GM11168 (cell line): ENCODE results near the gene NMUR1.
"Not testable (repeated sequence)": the region's sequence is repeated elsewhere in the genome, so short reads cannot be mapped to it uniquely, and the experiment has no call there.

Experiments
- in situ Hi-C: fragments of 300-500 bp; cut with MboI; formaldehyde crosslinking; loops from one replicate; pipeline ENCODE4 v1.12.0; 2022; ENCODE audit warnings: low sequenced_read_pairs; ENCODE audit not compliant: unreplicated experiment

NMUR1 gene, protein sequence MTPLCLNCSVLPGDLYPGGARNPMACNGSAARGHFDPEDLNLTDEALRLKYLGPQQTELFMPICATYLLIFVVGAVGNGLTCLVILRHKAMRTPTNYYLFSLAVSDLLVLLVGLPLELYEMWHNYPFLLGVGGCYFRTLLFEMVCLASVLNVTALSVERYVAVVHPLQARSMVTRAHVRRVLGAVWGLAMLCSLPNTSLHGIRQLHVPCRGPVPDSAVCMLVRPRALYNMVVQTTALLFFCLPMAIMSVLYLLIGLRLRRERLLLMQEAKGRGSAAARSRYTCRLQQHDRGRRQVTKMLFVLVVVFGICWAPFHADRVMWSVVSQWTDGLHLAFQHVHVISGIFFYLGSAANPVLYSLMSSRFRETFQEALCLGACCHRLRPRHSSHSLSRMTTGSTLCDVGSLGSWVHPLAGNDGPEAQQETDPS

DNA sequence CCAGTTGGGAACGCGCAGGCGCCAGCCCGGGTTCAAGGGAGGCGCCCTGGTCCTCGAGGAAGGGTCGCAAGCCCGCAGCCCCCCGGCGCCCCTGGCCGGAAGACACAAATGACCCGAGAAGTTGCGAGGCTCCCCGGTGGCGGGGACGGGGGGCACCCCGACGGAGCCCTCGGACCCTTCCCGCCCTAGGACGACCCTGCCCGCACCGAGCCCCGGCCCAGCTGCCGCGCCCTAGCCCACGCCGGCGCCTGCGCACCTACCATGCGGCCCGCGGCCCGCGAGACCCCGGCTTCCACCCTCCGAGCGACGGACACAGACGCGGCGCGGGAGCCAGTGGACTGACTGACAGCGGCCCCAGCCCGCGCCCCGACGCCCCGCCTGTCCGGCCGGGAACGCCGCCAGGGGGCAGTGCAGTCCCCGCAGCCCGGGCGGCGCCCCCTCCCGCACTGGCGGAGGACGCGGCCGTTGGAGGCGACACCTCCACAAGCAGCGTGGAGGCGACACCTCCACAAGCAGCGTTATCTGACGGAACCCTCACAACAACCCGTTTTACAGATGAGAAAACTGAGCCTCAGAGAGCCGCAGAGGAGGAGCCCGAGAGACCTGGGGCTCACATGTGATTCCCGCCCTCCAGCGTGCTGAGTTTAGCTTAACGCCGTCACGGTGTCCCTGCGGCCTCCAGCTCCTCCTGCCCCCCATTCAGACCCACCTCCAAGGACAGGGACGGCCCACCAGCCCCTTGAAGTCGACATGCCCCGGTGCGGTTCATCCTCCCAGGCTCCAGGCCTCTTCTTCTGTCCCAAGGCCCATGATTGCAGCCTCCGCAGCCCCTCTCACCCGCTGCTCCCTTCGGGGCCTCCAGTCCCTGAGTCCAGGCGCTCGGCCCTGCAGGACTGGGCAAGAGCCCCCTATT, at the start of gene NMUR1:
TSS of gene NMUR1 (minus strand) at position 347 of the 913 bp plus-strand sequence. CDS start at position 263, 84 bp downstream.
- in situ Hi-C loops, result no loop called here

DNA sequence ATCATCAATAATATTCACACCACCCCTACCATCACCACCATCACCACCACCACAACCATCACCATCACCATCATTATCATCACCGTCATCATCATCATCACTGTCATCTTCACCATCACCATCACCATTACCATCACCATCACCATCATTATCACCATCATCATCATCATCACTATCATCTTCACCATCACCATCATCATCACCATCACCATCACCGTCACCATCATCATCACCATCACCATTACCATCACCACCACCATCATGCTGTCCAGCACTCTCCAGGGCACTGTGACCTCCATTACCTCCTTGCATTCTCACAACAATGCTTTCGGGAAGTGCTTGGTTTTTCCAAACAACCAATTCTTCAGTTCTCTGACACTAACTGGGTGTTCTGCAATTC, 49.3 kb upstream of the NMUR1 start:
- in situ Hi-C loops, result no loop called here

DNA sequence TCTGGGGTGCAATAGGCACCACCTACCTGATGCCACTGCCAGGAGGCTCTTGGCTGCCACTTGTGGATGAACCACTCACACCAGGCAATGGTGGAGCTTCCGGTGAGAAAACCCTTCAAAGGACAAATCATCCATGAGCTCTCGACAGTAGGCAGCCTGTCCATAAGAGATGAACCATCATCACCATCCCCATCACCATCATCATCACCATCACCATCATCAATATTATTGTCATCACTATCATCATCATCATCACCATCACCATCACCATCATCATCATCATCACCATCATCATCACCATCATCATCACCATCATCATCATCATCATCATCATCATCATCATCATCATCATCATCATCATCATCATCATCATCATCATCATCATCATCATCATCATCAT, 48.4 kb upstream of the NMUR1 start:
- in situ Hi-C loops, result not testable (repeated sequence)

DNA sequence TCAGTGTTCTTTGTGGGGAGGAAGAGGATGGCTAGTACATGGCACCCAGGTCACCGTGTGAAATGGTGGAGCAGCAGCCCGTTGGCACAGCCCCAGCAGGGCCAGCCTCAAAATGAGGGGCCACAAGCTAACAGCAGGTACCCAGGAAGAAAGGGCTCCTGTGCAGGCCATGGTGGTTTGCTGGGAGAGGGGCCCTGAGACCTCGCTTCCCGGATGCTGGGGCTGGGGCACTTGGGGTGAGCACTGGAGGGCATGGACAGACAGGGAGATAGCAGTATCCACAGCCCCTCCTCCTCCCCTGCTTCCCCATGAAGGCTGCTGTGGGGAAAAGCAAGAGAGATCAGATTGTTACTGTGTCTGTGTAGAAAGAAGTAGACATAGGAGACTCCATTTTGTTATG, 46.2 kb upstream of the NMUR1 start:
- in situ Hi-C loops, result no loop called here

DNA sequence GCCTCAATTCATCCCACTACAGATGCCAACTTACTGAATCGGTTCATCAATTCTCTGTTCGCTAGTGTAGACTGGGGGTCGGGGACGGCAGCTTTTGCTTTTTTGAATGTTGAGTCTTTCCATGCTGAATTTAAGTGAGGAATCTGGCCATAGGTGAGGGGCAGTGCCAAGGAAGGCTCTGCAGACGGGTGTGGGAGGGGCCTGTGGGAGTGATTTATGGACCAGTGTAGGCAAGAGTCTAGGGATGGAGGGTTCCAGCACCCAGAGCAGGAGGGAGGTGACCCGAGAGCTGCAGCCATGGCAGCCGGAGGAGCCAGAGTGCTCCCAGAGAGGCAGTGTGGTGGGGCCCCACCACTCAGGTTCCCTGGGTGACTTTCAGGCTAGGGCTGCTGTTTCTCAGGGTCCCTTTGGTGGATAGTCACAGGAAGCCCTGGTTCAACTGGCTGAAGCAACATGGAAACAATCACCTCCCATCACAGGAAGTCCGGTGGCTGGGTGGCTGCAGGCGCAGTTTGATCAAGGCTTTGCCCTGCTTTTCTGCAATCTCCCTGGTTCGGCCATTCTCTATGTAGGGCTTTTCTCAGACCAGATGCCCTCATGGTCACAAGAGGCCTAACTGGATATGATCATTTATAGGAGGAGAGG, 45.5 kb upstream of the NMUR1 start:
- in situ Hi-C loops, result no loop called here

DNA sequence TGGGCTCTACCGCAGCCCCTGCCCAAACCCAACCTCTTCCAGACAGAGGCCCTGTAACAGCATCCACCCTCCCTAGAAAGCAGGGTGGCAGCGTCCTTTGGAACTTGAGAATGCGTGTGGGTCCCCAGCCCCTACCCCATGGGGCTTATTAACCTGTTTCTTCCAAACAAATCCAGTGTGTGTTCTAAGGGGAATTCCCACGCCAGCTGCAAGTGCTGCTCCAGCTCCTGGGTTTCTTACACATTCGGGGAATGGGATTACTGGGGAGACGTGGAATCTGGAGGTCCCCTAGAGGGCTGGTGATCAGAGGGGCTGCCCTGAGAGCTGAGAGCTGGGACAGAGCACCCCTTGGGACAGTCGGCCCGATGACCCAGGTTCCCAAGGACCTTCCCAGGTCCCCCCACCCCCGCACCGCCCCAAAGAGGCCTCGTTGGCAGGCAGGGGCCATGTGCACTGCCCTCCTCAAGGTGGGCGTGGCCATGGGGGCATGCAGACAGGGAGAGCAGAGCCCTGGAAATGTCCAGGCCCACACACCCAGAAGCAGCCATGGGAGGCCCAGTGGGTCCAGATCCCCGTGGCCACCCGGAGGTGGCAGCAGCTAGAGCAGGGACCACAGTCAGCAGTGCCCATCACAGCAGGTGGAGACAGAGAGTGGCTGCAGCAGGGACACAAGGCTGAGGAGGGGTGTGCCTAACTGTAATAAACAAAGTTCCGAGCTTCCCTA, 43.6 kb upstream of the NMUR1 start:
- in situ Hi-C loops, result no loop called here

DNA sequence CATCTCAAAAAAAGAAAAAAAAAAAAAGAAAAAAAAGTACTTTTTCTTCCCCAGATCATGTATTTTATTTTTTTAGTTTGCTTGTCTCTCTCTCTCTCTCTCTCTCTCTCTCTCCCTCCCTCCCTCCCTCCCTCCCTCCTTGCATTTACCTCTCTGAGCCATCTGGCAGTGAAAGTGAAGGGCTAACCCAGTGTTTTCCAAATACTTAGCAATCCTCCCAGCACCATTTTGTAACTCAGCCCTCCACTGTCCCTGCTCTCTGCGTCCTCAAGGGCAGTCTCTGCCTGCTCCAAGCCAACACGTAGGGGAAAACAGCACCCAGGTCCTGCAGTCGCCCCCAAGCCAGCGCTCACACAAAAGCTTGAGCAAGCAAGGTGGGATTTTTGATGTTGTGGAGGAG, 42.9 kb upstream of the NMUR1 start:
- in situ Hi-C loops, result no loop called here

DNA sequence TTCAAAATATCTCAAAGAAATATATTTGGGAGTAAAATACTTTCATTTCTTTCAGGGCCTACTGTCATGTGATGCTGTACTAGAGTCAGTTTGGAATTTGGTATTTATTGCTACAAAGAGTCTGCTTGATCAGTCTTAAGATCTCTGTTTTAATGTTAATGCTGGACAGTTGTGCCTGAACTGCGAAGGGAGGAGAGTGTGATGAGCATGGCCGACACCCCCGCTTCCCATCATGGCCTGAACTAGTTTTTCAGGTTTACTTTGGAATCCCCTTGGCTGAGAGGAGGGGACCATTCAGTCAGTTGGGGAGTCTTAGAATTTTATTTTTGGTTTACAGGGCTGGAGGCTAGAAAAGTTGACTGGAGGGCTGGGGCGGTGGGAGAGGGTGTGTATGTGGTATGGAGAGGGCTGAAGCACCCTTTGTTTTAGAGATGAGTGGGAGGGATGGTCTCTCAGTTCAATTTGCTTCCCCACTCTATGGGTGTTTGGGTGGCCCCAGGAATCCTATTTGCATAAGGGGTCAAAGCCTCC, 41.5 kb upstream of the NMUR1 start:
- in situ Hi-C loops, result no loop called here

DNA sequence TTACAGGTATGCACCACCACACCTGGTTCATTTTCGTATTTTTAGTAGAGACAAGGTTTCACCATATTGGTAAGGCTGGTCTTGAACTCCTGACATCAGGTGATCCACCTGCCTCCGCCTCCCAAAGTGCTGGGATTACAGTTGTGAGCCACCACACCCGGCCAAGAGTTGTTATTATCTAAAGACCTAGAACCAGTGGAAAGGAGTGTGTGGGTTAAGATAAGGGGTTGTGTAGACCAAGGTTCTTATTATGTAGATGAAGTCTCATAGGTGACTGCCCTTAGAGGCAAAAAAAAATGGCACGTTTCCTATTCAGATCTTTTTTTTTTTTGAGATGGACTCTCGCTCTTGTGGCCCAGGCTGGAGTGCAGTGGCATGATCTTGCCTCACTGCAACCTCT, 40.7 kb upstream of the NMUR1 start:
- in situ Hi-C loops, result not testable (repeated sequence)

DNA sequence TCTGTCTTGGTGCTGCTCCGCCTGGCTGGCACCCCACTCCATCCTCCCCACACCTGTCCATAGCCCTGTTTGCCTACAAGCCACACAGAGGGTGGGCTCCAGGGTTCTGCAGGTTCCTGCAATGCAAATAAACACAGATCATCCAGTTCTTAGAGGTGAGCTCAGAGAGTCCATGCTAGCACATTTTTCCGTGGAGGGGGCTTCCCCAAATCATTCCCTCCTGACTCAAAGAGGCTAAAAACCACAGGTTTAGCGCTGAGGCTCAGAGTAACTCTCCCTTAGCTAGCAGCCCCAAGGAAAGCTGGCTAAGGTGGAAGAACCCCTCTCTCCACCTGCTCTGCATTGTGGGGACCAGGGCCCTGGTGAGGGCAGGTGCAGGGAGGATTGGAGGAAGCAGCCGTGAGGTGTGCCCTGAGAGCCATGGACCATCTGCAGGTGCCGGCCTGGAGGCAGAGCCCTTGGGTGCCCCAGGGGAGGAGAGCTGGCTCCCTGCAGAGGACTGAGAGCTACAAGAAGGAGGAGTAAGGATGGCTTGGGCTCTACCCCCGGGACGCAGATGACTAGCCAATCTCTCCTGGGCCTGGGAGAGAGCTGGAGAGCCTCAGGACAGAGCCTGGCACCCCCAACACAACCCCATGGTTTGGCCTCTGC, 38.7 kb upstream of the NMUR1 start:
- in situ Hi-C loops, result no loop called here

DNA sequence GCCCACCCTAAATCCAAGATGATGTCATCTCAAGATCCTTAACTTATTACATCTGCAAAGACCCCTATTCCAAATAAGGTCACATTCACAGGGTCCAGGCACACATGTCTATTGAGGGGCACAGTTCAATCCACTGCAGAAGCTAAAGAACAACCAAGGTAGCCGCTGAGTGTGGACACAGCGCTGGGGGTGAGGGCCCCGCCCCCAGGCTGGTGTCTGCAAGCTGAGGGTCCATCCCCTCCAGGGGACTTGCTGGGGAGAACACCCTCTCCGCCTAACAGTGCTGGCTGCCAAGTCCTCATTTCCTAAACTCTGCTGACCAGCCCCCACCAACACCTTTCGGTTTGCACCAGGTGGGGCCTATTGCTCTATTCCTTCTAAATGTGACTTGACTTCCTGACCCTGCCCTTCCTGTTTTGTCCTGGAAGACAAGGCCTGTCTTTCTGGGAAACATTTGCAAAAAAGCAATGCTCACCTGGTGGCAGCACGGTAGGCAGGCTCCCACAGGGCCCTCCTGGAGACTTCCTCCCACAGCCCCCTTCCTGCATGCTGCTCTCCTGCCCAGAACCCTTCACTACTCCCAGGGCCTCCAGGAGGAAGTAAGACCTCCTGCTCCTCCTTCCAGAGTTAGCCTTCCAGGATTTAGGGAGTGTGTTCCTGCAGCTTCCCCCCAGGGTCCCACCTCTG, 38.0 kb upstream of the NMUR1 start:
- in situ Hi-C loops, result no loop called here

DNA sequence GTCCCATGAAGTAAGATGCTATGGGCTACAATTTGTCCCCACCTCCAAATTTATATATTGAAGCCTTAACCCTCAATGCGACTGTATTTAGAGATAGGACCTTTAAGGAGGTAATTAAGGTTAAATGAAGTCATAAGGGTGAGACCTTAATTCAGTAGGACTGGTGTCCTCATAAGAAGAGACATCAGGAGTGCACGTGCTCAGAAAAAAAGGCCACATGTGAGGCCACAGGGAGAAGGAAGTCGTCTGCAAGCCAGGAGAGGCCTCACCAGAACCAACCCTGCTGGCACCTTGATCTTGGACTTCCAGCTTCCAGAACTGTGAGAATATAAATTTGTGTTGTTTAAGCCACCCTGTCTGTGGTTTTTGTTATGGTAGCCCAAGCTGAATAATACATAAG, 36.9 kb upstream of the NMUR1 start:
- in situ Hi-C loops, result no loop called here

DNA sequence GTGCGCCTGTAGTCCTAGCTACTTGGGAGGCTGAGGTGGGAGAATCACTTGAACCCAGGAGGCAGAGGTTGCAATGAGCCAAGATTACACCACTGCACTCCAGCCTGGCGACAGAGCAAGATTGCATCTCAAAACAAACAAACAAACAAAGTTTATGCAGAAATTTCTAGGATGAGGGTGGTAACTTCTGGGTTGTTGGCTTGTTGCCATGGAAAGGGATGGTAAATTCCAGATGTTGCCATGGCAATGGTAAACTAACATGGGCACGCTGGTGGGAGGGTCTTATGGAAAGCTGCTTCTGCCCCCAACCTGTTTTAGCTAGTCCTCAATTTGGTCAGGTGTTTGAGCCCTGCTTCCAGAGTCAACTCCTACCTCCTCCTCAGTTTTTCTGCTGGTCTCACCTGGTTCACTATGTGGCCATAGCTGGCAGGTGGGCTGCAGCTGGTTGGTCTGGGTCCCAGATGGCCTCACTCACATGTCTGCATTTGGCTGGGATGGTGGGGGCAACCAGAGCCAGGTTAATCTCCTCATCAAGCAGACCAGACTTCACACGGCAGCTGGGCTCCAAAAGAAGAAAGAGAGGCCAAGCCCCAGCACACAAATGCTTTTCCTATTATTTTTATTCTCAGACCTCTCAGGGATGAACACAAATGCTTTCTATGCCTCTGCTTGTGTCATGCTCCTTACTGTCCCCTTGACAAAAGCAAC, 35.8 kb upstream of the NMUR1 start:
- in situ Hi-C loops, result no loop called here

DNA sequence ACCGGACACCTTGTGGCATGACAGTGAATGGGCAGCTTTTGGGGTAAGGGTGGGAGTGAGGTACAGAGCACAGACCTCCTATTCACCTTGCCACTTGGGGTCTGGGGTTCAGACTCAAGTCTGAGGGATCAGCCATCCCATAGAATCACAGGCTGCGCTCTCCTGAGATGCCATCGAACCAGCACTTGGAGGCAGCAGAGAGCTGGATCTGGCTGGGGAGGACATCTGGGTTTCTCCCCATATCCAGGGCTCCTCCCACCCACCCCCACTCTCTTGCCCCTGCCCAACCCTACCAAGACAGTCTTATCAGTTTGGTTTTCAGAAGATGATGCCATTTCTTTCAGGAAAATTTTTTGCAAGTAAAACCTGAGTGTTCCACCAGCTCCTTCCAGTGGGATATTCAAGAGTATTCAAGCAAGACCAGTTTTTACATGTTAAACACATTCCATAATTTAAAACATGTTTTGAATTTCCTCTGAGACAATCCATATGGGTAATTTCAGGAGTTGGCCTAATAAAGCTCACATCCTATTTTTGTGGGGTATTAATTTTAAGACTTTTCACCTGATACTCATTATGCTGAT, 33.2 kb upstream of the NMUR1 start:
- in situ Hi-C loops, result no loop called here

DNA sequence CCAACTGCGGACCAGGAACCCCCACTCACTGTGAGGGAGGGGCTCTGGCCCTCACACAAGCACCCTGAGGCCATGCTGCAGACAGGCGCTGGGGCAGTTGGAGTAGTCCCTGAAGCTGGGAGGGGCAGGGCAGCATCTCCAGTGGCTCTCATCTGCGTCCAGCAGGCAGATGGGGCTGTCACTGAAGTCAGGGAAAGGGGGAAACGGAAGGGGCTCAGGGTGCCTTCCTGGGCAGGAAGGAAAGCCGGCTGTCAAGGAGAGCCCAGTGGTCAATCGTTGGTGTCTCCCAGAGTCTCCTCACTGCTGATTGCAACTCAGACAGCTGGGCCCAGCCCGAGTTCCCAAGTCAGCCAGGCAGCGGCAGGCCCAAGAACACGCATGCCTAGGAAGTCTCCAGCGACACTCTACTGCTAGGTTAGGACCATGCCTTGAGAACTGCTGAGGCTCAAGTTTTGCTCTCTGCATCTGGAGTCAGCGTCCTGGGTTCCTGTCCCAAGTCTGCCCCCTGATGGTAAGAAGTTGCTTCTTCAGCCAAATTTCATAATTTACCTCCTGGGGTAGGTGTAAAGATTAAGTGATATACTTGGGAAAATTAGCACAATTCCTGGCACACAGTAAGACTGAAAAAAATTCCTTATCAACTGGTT, 27.4 kb upstream of the NMUR1 start:
- in situ Hi-C loops, result loop anchor here (5.0 kb wide), 1 partner anchor 35 kb away; no protein-coding TSS in a partner anchor

DNA sequence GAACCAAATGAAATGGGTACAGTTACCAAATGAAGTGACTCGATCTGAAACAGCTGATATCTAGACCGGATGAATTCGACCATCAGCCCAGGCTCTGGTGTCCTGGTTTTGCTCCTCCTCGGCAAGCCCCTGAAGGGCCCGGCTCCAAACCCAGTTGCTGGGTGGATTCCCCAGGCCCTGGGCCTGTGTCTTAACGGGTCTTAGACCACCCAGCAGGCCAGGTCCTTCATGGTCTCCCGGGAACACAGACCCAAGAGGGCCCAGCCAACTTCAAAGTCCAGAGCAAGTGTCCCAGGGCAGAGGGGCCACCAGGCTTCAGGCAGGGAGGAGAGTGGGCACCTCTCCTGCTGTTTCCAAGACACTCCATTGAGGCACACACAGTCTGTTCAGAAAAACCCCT, 26.7 kb upstream of the NMUR1 start:
- in situ Hi-C loops, result loop anchor here (5.0 kb wide), 1 partner anchor 35 kb away; no protein-coding TSS in a partner anchor

DNA sequence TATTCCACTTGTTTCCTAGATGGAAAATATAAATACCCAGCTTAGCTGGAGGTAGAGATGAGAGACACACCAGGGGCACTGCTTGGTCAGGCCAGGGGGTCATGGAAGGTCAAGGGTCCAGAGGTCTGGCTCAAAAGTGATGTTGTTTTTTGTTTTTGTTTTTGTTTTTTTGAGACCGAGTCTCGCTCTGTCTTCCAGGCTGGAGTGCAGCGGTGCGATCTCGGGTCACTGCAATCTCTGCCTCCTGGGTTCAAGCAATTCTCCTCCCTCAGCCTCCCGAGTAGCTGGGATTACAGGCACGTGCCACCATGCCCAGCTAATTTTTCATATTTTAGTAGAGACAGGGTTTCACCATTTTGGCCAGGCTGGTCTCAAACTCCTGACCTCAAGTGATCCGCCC, 26.3 kb upstream of the NMUR1 start:
- in situ Hi-C loops, result loop anchor here (5.0 kb wide), 1 partner anchor 34 kb away; no protein-coding TSS in a partner anchor
